Vagina (tissue), 2 donors: Measurements from ENCODE around the gene TRIM26. TPM values are rescaled to one million over a fixed set of nuclear protein-coding genes. Genes with fewer than 3 reads are reported as not detected.

ENCODE experiments used
- DNase-seq, 2 donors: peaks; one replicate each; pipeline ENCODE4 v3.0.0-alpha.2; 2017; ENCODE audit errors: extremely low spot score in 2 of 2
- H3K27ac ChIP-seq: fragments of 200-600 bp; sonication (generic); one replicate; pipeline ENCODE4 v1.5.1; 2019
- H3K27me3 ChIP-seq: fragments of 200-600 bp; sonication (generic); one replicate; pipeline ENCODE4 v1.5.1; 2019
- H3K36me3 ChIP-seq, 2 donors: fragments of 200-600 bp; sonication (generic); one replicate each; pipeline ENCODE4 v1.5.1; 2017 to 2019
- H3K4me1 ChIP-seq: fragments of 200-600 bp; sonication (generic); one replicate; pipeline ENCODE4 v1.5.1; 2019
- H3K4me3 ChIP-seq, 2 donors: fragments of 200-600 bp; sonication (generic); 1 replicate in 1 of 2; 2 replicates in 1 of 2; pipeline ENCODE4 v1.5.1; 2016 to 2019
- H3K9me3 ChIP-seq: fragments of 200-600 bp; sonication (generic); one replicate; pipeline ENCODE4 v1.5.1; 2019
- POLR2A ChIP-seq, 2 donors: fragments of 450-650 bp; IDR thresholded peaks; one replicate each; pipeline ENCODE4 v1.6.1; 2017; ENCODE audit warnings: antibody characterized with exemption in 2 of 2, mild to moderate bottlenecking in 2 of 2, moderate library complexity in 2 of 2
- POLR2AphosphoS5 ChIP-seq, 2 donors: sonication (generic); formaldehyde crosslinking; IDR thresholded peaks; one replicate each; pipeline ENCODE4 v1.9.0; 2017; ENCODE audit warnings: antibody characterized with exemption in 2 of 2, mild to moderate bottlenecking in 2 of 2, low read depth in 1 of 2; ENCODE audit not compliant: insufficient read depth in 1 of 2
- intact Hi-C: fragments of 100-400 bp; cut with DNase I; formaldehyde crosslinking; loops from one replicate; pipeline ENCODE4 v1.15.1; 2023
- total RNA-seq: library from RNA; depleted of rRNA; stranded (reverse); fragments of >200 nt; gene quantifications from one replicate; pipeline ENCODE4 v1.2.3, GENCODE V29; 2016
- TF ChIP-seq, protein P1 (sequence below), 3 experiments: fragments of 450-650 bp in 2 of 3; fragments of 200-600 bp in 1 of 3; sonication (generic) in 1 of 3; IDR thresholded peaks; one replicate each; pipeline ENCODE4 v1.5.1; 2017 to 2019; ENCODE audit warnings: antibody characterized with exemption in 3 of 3, mild to moderate bottlenecking in 2 of 3, moderate library complexity in 2 of 3

Gene TRIM26
- total RNA-seq, 1 donor from 2014 or later = 35.4 TPM

DNA sequence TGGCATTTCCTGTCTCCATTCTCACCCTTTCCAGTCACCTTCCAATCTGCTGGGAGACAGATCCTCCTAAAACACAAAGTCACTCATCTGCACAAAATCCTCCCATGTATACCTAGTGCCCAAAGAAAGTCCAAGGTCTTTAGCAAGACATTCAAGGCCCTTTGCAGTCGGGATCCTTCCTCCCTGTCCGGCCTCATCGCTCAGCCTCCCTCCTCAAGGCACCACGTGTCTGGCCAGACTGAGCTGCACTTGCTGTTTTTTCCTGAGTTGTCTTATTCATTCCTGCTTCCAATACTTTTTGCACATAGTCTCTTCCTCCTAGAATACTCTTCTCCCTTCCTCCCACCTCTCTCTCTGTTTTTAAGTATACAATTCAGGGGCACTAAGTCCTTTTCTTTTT, 48.5 kb downstream of the TRIM26 start:
- H3K27me3 ChIP-seq = no peaks in the 10 kb centered on the region
- H3K9me3 ChIP-seq = no peaks in the 10 kb centered on the region

DNA sequence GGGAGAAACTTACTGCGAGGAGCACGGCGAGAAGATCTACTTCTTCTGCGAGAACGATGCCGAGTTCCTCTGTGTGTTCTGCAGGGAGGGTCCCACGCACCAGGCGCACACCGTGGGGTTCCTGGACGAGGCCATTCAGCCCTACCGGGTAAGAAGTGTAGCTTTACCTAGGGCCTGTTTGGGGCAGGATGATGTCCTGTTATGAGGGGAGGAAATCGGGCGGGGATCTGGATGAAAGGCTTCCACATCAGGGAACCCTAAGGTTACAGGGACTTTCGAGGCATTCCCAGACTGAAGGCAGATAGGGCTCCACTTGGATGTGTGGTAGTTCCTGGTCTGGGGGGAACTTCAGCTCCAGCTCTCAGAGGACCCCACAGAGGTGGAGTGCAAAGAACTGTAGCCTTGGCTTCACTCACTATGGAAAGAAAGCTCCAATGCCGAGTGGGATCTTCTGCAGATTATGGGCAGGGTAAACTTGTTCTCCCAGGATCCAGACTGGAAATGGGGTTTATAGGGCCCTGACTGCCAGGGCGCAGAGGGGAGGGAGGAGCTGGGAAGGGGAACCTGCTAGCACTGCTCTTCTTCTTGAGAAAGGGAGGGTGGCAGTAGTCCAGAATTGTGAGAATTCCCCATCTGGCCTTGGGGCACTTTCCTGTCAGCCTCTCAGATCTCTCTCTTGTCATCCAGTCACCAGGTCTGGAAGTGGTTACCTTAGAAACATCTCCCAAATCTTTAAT, 49.1 kb downstream of the TRIM26 start:
- TF ChIP-seq POLR2A (IDR thresholded peaks at IDR 0.05) = no peak
- TF ChIP-seq, protein P1, sequence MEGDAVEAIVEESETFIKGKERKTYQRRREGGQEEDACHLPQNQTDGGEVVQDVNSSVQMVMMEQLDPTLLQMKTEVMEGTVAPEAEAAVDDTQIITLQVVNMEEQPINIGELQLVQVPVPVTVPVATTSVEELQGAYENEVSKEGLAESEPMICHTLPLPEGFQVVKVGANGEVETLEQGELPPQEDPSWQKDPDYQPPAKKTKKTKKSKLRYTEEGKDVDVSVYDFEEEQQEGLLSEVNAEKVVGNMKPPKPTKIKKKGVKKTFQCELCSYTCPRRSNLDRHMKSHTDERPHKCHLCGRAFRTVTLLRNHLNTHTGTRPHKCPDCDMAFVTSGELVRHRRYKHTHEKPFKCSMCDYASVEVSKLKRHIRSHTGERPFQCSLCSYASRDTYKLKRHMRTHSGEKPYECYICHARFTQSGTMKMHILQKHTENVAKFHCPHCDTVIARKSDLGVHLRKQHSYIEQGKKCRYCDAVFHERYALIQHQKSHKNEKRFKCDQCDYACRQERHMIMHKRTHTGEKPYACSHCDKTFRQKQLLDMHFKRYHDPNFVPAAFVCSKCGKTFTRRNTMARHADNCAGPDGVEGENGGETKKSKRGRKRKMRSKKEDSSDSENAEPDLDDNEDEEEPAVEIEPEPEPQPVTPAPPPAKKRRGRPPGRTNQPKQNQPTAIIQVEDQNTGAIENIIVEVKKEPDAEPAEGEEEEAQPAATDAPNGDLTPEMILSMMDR (IDR thresholded peaks at IDR 0.05) = no peak
- TF ChIP-seq POLR2AphosphoS5 (IDR thresholded peaks at IDR 0.05; ENCODE audit: insufficient read depth in 1 of 2, low read depth in 1 of 2) = no peak
- intact Hi-C loops = no loop called here
- Histone ChIP-seq H3K9me3 (no peaks in the 10 kb centered on the region), H3K36me3 (no peaks in the 10 kb centered on the region), H3K4me1 (no peaks in the 10 kb centered on the region), H3K27me3 (no peaks in the 10 kb centered on the region), H3K4me3 (no peak overlapping the region), H3K27ac (no peak overlapping the region)
- DNase-seq = no peak

More for the DNA sequence above, 48.5 kb downstream of the TRIM26 start:
- H3K4me3 ChIP-seq = no peak overlapping the region
- H3K4me1 ChIP-seq = no peaks in the 10 kb centered on the region
- no peak overlapping the region for H3K27ac ChIP-seq
- TF ChIP-seq POLR2A (IDR thresholded peaks at IDR 0.05) (no peak), POLR2AphosphoS5 (IDR thresholded peaks at IDR 0.05; ENCODE audit: insufficient read depth in 1 of 2, low read depth in 1 of 2) (no peak)
- TF ChIP-seq, protein P1 (IDR thresholded peaks at IDR 0.05) = no peak
- no peaks in the 10 kb centered on the region for H3K36me3 ChIP-seq
- DNase-seq = no peak
- intact Hi-C loops = loop anchor here (5.0 kb wide), 1 partner anchor 1377 kb away; no protein-coding TSS in a partner anchor

DNA sequence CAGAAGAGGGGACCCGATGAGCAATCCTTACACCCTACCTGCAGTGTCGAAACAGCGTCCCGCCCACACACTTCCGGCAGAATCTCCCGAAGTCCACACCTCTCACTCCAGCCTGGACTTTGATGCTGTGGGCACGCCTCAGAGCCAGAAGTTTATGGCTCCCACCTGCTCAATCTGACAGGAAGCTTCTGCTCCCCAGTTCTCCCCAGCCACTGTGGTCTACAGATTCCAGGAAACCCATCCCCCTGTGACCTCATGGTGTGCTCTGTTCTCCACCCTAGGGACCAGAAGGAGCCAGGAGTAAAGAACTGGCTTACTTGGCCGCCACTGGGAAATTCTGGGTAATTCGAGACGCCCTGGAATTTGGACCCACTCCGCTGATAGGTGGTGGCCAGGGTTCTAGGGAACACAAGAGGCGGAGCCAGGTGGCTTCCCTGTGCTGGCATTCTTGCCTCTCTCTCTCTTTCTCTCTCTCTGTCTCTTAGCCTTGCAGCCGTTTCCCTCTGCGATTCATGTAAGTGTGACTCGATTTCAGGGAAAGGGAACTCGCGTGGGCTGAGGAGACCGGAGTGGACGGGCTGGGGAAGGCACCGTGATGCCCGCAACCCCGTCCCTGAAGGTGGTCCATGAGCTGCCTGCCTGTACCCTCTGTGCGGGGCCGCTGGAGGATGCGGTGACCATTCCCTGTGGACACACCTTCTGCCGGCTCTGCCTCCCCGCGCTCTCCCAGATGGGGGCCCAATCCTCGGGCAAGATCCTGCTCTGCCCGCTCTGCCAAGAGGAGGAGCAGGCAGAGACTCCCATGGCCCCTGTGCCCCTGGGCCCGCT, 49.9 kb downstream of the TRIM26 start, which contains the start of gene TRIM15:
Gene TRIM15, plus strand, starts transcription at position 457 of the 828 bp plus-strand sequence. Its CDS starts 139 bp downstream, at position 596.
- TF ChIP-seq, protein P1 (IDR thresholded peaks at IDR 0.05) = no peak
- TF ChIP-seq POLR2AphosphoS5 (IDR thresholded peaks at IDR 0.05; ENCODE audit: insufficient read depth in 1 of 2, low read depth in 1 of 2) (no peak), POLR2A (IDR thresholded peaks at IDR 0.05) (no peak)
- no peak for DNase-seq
- no peak within 1 kb of the TSS for H3K4me3 ChIP-seq
- intact Hi-C loops = no loop called here
- H3K27ac ChIP-seq = no peak within 1 kb of the TSS
- H3K27me3 ChIP-seq = no peaks in the 10 kb centered on the region
- H3K36me3 ChIP-seq = no peaks in the 10 kb centered on the region
- no peaks in the 10 kb centered on the region for H3K9me3 ChIP-seq
- H3K4me1 ChIP-seq = no peaks in the 10 kb centered on the region

DNA sequence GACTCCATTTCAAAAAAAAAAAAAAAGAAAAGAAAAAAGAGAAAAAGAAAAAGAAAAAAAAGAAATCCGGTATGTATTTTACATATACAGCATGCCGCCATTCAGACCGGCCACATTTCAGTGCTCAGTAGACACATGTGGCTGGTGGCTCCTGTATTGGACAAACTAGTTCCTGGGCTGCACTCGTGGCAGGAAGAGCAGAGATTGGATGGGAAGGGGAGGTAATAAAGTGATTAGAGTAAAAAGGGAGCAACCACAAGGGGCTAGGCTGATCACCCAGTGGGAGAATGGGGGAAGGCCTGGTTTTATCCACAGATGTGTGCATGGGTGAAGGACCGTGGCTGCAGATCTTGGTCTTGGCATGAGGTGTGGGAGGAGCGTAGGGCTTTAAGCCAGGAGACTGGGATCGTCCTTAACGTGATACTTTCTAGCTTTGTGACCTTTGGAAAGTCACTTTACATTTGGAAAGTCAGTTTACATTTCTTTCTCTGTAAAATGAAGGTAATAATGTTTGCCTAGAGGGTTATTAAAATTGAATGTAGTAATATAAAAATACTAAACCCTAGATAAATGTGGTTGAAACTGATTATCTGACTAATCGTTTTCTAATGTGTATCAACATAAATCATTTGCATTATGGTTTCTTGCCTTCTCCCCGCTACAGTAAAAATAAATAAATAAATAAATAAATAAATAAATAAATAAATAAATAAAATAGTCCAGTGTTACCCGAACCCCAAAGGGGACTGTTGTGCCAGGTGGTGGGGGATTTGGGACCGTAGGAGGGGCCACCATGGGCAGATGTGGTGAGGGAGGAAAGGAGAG, 50.7 kb downstream of the TRIM26 start:
- DNase-seq = no peak
- Histone ChIP-seq H3K4me3 (no peak overlapping the region), H3K27ac (no peak overlapping the region), H3K4me1 (no peaks in the 10 kb centered on the region), H3K27me3 (no peaks in the 10 kb centered on the region), H3K9me3 (no peaks in the 10 kb centered on the region), H3K36me3 (no peaks in the 10 kb centered on the region)
- TF ChIP-seq POLR2AphosphoS5 (IDR thresholded peaks at IDR 0.05; ENCODE audit: insufficient read depth in 1 of 2, low read depth in 1 of 2) = no peak
- intact Hi-C loops = no loop called here
